Measurements from ENCODE around the gene CTXND1. TPM values are rescaled to one million over a fixed set of nuclear protein-coding genes. Genes with fewer than 3 reads are reported as not detected.
A peak's percentile ranks its signal among the peaks of the same experiment; 100 is the strongest.

Gene CTXND1
- total RNA-seq, 1 experiment from 2014 or later = not detected

DNA sequence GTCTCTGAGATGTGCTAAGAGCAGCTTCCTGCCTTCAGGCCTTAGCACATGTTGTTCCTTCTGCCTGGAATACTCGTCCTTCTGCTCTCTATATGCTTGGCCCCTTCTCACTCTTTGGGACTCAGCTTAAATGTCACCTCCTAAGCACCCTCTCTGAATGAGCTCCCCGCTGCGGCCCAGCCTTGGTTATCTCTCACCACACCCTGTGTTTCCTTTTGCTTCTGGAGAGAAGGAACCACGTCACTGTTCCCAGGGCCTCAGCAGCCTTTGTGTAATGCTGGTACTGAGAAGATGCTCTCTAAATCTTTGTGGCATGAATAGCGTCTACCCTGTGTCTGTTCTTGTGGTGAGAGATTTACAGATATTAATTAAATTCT, 97.0 kb downstream of the CTXND1 start:
- no peak for DNase-seq (ENCODE audit: low read depth)
- in situ Hi-C loops (cut with HindIII; ENCODE audit: low pct_unique_long_range_greater_than_20kb, low sequenced_read_pairs) = no loop called here

DNA sequence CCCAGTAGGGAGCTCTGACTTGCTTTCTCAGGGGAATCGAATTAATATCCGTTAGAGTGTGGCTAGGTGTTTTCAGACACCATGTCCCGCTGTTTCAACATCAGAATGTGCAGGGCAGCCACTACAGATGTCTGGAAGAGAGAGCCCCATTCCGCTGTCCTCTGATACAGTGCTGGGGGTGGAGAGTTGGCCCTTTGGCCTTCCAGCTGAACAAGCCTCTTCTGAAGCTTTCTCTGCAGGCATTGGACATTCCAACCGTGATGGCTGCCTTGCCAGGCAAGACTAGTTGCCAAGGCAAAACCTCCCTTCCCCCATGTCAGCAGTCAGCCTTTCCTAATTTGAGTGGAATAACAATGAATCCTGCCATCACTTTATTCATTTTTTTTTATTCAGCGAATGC, 97.7 kb downstream of the CTXND1 start:
- in situ Hi-C loops (cut with HindIII; ENCODE audit: low pct_unique_long_range_greater_than_20kb, low sequenced_read_pairs) = no loop called here
- peak; percentile 56 for DNase-seq (ENCODE audit: low read depth)

DNA sequence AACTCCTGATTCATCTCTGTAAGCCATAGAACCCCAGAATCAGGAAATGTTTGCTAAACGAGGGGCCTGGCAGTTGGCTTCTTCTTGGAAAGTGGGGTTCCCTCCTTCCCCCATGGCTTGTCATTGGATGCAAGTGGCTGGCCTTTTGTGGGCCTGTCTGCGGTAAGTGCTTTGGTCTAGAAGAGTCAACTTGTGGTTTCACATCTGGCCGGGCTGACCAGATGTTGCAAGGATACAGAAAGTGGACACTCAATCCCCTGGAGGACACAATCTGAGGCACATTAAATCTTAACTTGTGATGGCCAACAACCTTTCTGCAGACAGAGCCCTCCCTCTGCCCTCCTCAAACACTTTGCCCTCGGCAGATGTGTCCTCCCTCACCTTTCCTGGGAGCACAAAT, 98.1 kb downstream of the CTXND1 start:
- no peak for DNase-seq (ENCODE audit: low read depth)
- in situ Hi-C loops (cut with HindIII; ENCODE audit: low pct_unique_long_range_greater_than_20kb, low sequenced_read_pairs) = no loop called here

DNA sequence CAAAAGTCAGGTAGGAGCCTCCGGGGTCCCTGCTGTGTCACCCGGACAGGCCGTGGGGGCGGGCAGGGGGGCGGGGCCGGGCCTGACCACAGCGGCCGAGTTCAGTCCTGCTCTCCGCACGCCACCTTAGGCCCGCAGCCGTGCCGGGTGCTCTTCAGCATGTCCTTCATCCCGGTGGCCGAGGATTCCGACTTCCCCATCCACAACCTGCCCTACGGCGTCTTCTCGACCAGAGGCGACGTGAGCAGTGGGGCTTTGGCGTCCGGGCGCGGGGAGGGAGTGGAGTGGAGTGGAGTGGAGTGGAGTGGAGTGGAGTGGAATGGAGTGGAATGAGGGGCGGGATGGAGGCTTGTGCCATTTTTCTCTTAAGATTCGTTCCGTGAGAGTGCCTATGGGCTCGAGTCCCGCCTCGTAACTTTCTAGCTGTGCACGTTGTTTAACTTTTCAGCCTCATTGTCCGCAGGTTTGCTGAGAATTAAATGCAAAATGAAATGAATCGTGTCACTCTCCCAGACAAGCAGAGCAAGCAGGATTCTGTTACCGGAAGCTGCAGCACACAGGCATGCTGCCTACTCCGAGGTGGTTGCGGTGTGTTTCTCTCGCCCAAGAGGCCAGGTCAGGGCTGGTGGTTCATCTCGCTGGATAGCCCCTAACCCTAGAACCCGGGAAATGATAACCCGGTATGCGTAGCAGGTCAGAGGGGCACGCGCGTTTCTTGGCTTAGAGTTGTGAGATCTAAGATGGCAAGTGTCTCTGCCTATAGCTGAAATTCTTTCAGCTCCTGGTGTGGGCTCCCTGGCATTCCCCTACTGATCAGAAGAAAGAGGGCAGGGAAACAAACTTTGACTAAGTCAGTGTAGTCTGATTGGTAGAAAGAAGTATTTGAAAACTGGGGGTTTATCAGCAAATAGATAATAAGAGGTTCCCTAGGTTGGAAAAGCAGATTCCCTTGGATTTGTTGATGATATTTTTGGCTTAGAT, 98.8 kb downstream of the CTXND1 start, which contains the start of gene FAH:
Gene FAH, plus strand, starts transcription at position 104 of the 981 bp plus-strand sequence. Its CDS starts 56 bp downstream, at position 160.
- peak; percentile 66 for DNase-seq (ENCODE audit: low read depth)

DNA sequence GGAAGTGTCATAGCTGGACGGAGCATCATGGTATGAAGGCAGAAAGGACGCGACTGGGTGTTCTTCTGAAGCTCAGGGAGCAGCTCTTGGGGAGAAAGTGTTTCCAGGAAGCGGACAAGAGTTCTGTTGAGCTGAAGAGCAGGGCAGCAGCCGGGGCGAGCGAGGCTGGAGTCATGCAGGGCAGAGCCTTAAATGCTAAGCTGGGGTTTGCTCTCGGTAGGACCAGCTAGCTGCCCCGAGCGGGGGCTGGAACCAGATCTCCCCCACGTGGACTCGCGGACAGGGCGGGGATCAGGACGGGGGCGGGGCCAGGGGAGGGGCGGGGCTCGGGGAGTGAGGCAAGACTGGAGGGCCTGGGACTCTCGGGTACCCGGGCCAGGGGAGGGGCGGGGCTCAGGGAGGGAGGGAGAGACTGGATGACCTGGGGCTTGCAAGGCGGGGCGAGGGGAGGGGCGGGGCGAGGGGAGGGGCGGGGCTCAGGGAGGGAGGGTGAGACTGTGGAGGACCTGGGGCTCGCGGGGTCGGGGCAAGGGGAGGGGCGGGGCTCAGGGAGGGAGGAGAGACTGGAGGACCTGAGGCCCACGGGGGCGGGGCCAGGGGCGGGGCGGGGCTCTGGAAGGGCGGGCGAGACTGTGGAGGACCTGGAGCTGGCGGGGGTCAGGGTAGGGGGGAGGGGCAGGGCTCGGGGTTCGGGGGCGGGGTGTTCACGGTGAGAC, 99.7 kb downstream of the CTXND1 start:
- peak; percentile 61 for DNase-seq (ENCODE audit: low read depth)
- in situ Hi-C loops (cut with HindIII; ENCODE audit: low pct_unique_long_range_greater_than_20kb, low sequenced_read_pairs) = no loop called here

More for the DNA sequence above, 98.8 kb downstream of the CTXND1 start, which contains the start of gene FAH:
- in situ Hi-C loops (cut with HindIII; ENCODE audit: low pct_unique_long_range_greater_than_20kb, low sequenced_read_pairs) = no loop called here

DNA sequence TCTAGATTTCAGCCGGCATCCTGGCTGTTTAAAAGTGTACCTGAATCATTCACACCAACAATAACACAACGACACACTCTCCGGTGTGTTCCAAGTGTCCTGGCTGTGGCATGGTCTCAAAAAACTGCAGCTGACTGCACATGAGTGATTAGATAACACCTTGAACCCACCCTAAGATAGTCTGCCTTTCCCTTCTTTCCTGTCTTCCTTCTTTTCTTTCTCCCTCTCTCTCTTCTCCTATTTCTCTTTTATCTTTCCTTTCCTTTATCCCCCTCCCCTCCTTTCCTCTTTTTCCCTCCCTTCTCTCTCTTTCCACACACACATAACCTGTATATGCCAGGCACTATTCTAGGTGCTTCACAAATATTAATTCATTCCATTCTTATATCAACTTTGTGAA, 100.4 kb downstream of the CTXND1 start:
- no peak for DNase-seq (ENCODE audit: low read depth)
- in situ Hi-C loops (cut with HindIII; ENCODE audit: low pct_unique_long_range_greater_than_20kb, low sequenced_read_pairs) = no loop called here

DNA sequence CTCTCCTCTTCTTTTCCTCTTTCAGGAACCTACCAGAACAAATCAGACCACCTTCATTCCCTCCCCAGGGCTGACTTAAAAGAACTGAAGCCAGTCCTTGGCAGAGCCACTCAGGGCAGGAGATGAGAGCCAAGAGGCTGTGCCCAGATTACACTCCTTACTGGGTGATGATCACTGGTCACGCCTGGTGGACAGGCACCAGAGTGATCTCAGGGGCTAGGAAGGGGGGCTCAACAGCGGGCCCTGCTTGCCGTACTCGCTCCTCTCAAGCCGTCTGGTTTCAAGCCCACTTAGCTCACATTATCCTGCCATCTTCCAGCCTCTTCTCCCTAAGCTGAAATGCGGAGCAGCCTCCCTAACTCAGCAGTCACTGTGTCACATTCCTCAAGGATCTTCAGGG, 100.9 kb downstream of the CTXND1 start:
- DNase-seq (ENCODE audit: low read depth) = no peak
- in situ Hi-C loops (cut with HindIII; ENCODE audit: low pct_unique_long_range_greater_than_20kb, low sequenced_read_pairs) = no loop called here

Other genes with a start within 250 kb of the CTXND1 start
- 105 and 120 TPM in 2 replicates for gene ZFAND6, start 192.5 kb downstream of the CTXND1 start, total RNA-seq (2014; rRNA removed; shearing (Covaris generic); ENCODE audit: low replicate concordance)
- gene FAH, start 99.2 kb downstream of the CTXND1 start, total RNA-seq (2014; rRNA removed; shearing (Covaris generic); ENCODE audit: low replicate concordance) = 122 and 125 TPM in 2 replicates
- gene ARNT2, start 152.2 kb upstream of the CTXND1 start, total RNA-seq (2014; rRNA removed; shearing (Covaris generic); ENCODE audit: low replicate concordance) = 26.3 and 35.6 TPM in 2 replicates

Data from Caki2 (cell line).